Measurements from ENCODE around the gene MTMR1.

Gene MTMR1

DNA sequence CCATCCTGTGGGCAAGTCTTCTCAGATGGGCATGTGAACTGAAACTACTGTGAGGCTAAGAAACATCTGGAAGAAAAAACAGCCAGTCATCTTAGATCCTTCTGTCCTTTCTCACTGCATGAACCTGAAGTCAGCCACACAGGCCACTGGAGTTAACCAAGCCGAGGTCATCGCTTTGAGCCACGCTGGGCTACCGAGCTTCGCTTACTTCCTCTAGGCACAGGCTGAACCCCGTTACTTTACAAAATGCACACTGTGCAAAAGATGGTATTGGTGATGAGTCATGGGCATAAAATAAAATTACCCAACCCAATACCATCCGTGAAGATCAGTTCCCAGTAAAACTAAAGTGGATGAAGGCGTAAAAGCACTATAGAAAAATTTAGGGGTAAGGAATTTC is 86.2 kb downstream of the MTMR1 start:
- DNase-seq (ENCODE audit: low read depth, low spot score): no peak

DNA sequence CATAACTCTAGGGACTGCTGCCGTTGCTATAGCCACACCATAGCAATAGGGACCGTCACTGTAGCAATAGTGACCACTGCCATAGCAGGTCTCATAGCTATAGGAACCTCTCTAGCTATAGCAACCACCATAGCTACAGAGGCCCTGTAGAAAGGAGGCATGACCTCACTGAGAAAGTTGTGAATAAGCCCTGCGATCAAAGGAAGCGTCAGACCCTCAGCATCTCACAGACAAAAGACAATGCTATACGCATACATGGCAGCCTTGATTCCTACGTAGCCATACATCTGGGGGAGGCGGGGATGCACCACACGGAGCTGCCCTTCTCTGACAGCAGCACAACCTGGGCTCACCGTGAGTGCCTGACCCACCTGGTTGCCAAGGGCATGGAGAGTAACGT is 88.5 kb downstream of the MTMR1 start:
- no peak for DNase-seq (ENCODE audit: low read depth, low spot score)

DNA sequence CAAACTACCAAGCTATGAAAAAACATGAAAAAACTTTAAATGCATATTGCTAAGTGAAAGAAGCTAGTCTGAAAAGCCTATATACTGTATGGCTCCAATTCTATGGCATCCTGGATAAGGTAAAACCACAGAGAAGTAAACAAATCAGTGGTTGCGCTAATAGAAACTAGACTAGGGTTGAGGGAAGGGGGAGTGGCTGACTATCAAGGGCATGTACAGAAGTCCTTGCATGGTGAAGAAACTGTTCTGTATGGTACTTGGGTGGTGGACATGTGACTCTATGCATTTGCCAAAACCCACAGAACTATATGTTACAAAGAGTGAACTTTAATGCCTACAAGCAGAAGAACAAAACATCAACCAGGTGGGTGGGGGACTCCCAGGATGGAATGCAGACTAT is 96.8 kb downstream of the MTMR1 start:
- no peak for DNase-seq (ENCODE audit: low read depth, low spot score)

DNA sequence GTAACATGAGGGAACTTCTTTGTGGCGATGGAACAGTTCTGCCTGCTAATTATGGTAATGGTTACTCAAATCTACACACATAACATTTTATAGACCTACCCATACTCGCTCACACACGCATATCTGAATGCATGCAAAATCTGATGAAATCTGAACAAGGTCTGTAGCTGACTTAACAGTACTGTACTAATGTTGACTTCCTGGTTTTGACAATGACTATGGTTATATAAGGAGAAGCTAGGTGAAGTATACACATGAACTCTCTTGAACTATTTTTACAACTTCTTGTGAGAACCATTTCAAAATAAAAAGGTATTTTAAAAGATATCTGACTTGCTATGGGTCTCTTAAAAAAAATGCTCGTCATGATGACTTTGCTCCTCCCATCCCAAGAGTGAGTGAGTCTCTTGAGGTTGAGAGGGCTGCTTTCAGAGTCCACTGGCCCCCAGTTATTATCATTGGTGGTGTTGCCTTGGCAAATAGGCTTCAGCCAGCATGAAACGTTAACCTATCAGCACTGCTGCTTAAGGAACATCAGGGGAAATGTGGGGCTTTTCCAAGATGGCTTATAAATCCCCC is 99.8 kb downstream of the MTMR1 start:
- DNase-seq (ENCODE audit: low read depth, low spot score): no peak

DNA sequence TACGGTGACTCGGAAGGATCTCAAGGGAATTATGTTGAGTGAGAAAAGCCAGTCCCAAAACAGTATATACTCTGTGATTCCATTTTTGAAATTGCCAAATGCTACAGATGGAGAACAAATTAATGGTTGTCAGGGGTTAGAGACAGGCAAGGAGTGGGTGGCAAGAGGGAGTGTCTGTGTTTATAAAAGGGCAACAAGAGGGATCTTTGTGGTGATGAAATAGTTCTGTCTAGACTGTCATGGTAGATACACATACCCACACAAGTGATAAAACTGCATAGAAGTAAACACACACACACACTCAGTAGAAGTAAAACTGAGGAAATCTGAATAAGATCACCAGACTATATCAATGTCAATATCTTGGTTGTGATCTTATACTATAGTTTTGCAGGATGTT is 112.5 kb downstream of the MTMR1 start:
- DNase-seq (ENCODE audit: low read depth, low spot score): no peak

DNA sequence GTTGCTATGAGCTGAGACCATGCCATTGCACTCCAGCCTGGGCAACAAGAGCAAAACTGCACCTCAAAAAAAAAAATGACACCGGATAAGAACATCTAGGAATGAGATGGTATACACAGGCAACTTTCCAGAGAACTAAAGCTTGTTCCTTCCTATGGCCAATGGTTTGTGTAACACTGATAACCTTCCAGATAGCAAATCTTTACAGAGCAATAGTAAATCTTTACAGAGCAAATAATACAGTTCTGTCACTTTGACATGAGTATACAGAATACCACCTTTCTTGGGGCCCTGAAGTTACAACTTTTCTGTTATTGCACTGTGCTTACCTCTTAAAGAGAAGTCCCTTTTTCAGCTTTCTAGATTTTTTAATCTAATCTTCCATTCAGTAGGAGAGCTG is 113.6 kb downstream of the MTMR1 start:
- no peak for DNase-seq (ENCODE audit: low read depth, low spot score)

DNA sequence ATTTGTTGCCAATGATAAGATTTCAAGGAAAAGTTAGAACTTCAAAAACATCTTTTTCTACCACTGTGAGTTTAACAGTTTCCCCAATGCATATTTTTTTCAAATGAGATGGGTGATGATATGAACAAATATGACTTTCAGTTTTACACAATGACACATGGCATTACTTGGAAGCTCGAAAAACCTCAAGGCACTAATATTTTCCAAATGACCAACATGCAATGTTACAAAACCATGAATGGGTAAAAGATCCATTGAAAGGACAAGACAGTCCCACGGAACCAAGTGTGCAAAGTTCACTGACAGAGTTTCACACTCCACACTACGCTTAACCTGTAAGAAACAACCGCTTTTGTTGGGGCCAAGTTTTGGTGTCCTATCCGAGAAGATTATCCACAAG is 120.7 kb downstream of the MTMR1 start:
- no peak for DNase-seq (ENCODE audit: low read depth, low spot score)

All from activated CD4-positive, CD25-positive, alpha-beta regulatory T cell treated with anti-CD3 and anti-CD28 coated beads, Interleukin-2, amount 50 U/mL, for 16 hours (primary cell).